Glutamatergic neuron (in vitro differentiated cells): ENCODE measurements around the gene NOX5. TPM values are rescaled to one million over a fixed set of nuclear protein-coding genes. Genes with fewer than 3 reads are reported as not detected.

Experiments used
- DNase-seq: peaks from one replicate; pipeline ENCODE4 v3.0.0; 2022
- H3K27ac Mint-ChIP-seq: one replicate; pipeline ENCODE4 v1.8.0; 2020; ENCODE audit warnings: mild to moderate bottlenecking, mixed read lengths, inconsistent platforms; ENCODE audit not compliant: unreplicated experiment
- H3K27me3 Mint-ChIP-seq: one replicate; pipeline ENCODE4 v1.8.0; 2020; ENCODE audit warnings: mild to moderate bottlenecking, moderate library complexity, mixed read lengths, inconsistent platforms; ENCODE audit not compliant: unreplicated experiment
- H3K36me3 Mint-ChIP-seq: one replicate; pipeline ENCODE4 v1.8.0; 2020; ENCODE audit warnings: mild to moderate bottlenecking, mixed read lengths, inconsistent platforms; ENCODE audit not compliant: unreplicated experiment
- H3K4me1 Mint-ChIP-seq: one replicate; pipeline ENCODE4 v1.8.0; 2020; ENCODE audit warnings: mild to moderate bottlenecking, low read depth, mixed read lengths, inconsistent platforms; ENCODE audit not compliant: unreplicated experiment
- H3K4me3 Mint-ChIP-seq: one replicate; pipeline ENCODE4 v1.8.0; 2020; ENCODE audit warnings: mild to moderate bottlenecking, mixed read lengths, inconsistent platforms; ENCODE audit not compliant: unreplicated experiment
- H3K9me3 Mint-ChIP-seq: one replicate; pipeline ENCODE4 v1.8.0; 2020; ENCODE audit warnings: mild to moderate bottlenecking, moderate library complexity, mixed read lengths, inconsistent platforms; ENCODE audit not compliant: unreplicated experiment
- total RNA-seq: library from RNA; stranded (reverse); fragmentation: NEBNext Ultra II Directional; extraction: Animal tissue kit (Norgen Biotek cat#: 25700); gene quantifications from one replicate; pipeline ENCODE4 v1.2.1, GENCODE V29; 2021; ENCODE audit not compliant: unreplicated experiment
- TF ChIP-seq, protein P1 (sequence below): fragments of 200-600 bp; sonication (generic); IDR thresholded peaks from one replicate; pipeline ENCODE4 v1.5.0; 2021; ENCODE audit not compliant: partially characterized antibody, unreplicated experiment

Gene NOX5
- total RNA-seq, 1 donor from 2014 or later = not detected

- Mint-ChIP-seq H3K36me3 (peaks cover 4% of the 10 kb centered on the region), H3K27me3 (no peaks in the 10 kb centered on the region), H3K4me3 (no peak overlapping the region), H3K9me3 (no peaks in the 10 kb centered on the region), H3K27ac (peak overlapping the region; percentile 55), H3K4me1 (peaks cover 24% of the 10 kb centered on the region)
- no peak for DNase-seq
- TF ChIP-seq, protein P1, sequence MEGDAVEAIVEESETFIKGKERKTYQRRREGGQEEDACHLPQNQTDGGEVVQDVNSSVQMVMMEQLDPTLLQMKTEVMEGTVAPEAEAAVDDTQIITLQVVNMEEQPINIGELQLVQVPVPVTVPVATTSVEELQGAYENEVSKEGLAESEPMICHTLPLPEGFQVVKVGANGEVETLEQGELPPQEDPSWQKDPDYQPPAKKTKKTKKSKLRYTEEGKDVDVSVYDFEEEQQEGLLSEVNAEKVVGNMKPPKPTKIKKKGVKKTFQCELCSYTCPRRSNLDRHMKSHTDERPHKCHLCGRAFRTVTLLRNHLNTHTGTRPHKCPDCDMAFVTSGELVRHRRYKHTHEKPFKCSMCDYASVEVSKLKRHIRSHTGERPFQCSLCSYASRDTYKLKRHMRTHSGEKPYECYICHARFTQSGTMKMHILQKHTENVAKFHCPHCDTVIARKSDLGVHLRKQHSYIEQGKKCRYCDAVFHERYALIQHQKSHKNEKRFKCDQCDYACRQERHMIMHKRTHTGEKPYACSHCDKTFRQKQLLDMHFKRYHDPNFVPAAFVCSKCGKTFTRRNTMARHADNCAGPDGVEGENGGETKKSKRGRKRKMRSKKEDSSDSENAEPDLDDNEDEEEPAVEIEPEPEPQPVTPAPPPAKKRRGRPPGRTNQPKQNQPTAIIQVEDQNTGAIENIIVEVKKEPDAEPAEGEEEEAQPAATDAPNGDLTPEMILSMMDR = no peak
Observed at GRCh38 chr15:68994981-68995761, 19.3 kb upstream of the NOX5 start.

GRCh38 chr15:68997050-68997449 lies 17.4 kb upstream of the NOX5 start:
- H3K9me3 Mint-ChIP-seq = no peaks in the 10 kb centered on the region
- TF ChIP-seq, protein P1 = no peak
- H3K4me3 Mint-ChIP-seq = no peak overlapping the region
- H3K27me3 Mint-ChIP-seq = no peaks in the 10 kb centered on the region
- no peak overlapping the region for H3K27ac Mint-ChIP-seq
- no peak for DNase-seq
- H3K4me1 Mint-ChIP-seq = peaks cover 34% of the 10 kb centered on the region
- no peaks in the 10 kb centered on the region for H3K36me3 Mint-ChIP-seq

DNA sequence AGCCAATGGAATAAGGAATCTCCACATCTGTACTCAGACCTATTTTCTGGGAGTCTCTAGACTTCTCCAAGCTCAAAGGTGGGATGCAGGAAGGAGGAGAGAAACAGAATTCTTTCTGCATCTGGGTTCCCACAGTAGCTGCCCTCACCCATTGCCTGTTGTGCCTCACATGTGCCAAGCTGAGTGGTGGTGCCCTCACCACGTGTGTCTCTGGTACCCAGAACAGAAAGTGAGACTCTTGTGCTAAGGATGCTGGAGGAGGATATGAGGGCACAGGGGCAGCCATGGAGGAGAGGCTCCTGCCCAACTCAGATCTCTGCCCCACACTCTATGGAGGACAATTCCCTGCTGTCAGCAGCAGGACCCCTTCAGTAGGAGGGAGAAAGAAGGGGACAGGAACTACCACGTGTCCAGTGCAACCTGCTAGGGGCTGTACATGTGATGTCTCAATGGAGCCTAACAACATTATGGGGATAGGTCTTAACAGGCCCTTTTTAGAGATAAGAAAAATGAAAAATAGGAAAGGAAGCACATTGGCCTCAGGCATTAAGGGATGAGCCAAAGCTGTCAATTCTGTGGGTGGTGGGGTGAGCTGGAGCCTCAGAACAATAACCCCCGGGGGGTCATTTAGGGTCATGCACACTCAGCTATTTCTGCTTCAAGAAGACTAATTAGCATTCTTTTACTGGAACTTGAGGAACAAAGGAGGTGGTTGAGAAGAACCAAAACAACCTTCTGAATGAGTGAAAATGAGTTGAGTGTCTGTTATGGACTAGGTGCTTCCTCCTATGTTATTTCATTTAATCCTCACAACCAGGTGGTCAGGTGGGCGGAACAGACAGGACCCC lies 16.3 kb upstream of the NOX5 start:
- no peaks in the 10 kb centered on the region for H3K9me3 Mint-ChIP-seq

GRCh38 chr15:68999091-68999490 lies 15.4 kb upstream of the NOX5 start:
- DNase-seq = no peak
- Mint-ChIP-seq H3K4me1 (peaks cover 34% of the 10 kb centered on the region), H3K4me3 (no peak overlapping the region), H3K27me3 (no peaks in the 10 kb centered on the region), H3K9me3 (no peaks in the 10 kb centered on the region), H3K27ac (no peak overlapping the region), H3K36me3 (no peaks in the 10 kb centered on the region)
- TF ChIP-seq, protein P1 = no peak

More for the DNA sequence above, 16.3 kb upstream of the NOX5 start:
- no peaks in the 10 kb centered on the region for H3K27me3 Mint-ChIP-seq
- DNase-seq = no peak
- peaks cover 34% of the 10 kb centered on the region for H3K4me1 Mint-ChIP-seq
- no peak overlapping the region for H3K27ac Mint-ChIP-seq
- TF ChIP-seq, protein P1 = no peak
- no peak overlapping the region for H3K4me3 Mint-ChIP-seq
- no peaks in the 10 kb centered on the region for H3K36me3 Mint-ChIP-seq
